GM19025 (cell line): Measurements from ENCODE around the gene COASY.
"Not testable (repeated sequence)": the region's sequence is repeated elsewhere in the genome, so short reads cannot be mapped to it uniquely, and the experiment has no call there.

Source experiments
- ATAC-seq: cut with Tn5 transposase; IDR thresholded peaks from one replicate; pipeline ENCODE4 v1.9.1; 2021; ENCODE audit warnings: mild to moderate bottlenecking, low read depth, moderate library complexity; ENCODE audit not compliant: unreplicated experiment

Gene COASY

DNA sequence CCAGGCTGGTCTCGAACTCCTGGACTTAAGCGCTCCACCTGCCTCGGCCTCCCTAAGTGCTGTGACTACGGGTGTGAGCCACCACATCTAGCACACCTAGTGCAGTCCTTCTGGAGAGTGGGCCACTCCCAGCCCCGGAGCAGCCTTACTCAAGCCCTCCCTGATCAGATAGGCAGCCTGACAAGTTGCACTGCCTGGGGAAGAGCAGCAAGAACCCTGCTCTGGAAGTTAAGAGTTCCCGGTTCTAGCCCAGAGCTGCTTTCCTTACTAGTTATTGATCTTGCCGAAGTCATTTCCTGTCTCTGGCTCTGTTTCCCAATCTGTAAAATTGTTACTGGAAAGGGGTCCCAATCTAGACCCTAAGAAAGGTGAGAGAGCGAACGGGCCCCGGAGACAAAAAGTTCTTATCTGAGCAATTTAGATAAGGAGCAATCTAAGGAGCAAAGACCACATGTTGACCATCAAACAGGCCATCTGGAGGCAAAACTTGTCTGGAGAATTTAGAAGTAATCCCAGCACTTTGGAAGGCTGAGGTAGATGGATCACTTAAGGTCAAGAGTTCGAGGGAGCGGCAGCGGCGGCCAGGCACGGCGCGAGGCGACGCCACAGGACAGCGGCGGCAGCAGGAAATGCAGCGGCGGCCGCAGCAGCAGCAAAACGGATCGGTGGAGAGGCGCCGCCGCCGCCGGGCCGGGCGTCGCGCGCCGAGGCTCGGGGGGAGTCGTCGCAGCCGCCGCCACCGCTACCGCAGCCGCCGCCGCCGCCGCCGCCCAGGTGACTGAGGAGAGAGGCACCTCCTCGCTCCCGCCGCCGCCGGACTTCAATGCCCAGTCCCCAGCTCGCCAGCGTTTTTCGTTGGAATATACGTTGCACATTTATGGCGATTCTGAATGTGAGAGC lies 30.2 kb upstream of the COASY start:
- ATAC-seq = no peak

DNA sequence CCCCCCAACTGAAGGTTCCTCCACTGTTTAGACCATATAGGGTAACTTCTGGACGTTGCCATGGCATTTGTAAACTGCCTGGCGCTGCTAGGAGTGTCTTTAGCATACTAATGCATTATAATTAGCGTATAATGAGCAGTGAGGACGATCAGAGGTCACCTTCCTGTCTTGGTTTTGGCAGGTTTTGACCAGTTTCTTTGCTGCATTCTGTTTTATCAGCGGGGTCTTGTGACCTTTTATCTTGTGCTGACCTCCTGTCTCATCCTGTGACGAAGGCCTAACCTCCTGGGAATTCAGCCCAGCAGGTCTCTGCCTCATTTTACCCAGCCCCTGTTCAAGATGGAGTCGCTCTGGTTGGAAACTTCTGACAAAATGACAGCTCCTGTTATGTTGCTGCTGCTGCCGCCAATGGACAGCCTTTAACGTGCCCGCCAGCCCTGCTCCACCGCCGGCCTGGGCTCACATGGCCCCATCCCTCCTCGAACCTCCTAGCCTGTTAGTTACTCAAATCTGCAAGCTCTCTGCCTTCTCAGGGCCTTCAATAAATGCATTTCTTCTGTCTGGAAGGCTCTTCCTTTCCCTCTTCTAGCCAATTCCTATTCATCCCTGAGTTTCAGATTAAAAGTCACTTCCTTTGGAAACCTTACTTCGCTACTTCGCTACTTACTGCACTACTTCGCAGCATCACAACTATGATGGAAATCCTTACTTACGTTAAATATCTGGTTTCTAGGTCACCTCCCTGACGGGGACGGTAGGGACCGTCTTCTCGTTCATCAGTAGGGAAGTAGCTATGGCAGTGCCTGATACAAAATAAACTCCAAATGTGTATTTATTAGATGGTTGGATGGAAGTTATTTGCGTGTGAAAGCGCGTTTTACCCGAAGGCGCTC lies 26.5 kb upstream of the COASY start:
- no peak for ATAC-seq

DNA sequence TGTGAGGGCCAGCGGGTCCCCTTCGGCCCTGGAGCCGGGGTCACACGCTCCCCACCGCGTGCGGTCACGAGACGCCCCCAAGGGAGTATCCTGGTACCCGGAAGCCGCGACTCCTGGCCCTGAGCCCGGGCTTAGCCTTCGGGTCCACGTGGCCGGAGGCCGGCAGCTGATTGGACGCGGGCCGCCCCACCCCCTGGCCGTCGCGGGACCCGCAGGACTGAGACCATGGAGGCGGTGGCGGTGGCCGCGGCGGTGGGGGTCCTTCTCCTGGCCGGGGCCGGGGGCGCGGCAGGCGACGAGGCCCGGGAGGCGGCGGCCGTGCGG lies 25.9 kb upstream of the COASY start, which contains the start of gene NAGLU:
TSS of gene NAGLU (plus strand) at position 194 of the 324 bp plus-strand sequence. CDS start at position 226, 32 bp downstream.
- peak; percentile 82 for ATAC-seq

DNA sequence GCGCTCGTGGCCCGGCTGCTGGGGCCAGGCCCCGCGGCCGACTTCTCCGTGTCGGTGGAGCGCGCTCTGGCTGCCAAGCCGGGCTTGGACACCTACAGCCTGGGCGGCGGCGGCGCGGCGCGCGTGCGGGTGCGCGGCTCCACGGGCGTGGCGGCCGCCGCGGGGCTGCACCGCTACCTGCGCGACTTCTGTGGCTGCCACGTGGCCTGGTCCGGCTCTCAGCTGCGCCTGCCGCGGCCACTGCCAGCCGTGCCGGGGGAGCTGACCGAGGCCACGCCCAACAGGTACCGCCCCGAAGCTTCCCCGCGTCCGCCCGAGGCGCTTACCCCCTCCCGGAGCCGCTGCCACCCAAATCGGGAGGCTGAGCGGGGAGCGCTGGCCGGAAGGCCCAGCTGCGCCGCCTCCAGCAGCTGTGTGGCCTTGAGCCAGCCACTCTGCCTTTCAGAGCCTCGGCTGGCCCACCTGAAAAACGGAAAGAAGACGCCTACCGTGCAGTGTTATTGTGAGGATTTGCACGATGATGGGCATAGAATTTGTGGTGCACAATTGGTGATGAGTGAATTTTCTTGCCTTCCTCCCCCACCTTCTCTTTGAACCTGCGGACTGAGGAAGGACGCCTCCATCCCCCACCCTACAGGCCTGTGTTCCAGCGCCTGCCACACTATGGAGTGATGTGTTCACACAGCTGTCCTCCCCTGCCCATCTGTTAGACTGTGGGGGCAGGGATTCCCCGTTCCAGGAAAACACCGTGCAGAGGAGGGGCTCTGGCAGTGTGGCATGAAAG lies 25.4 kb upstream of the COASY start:
- ATAC-seq = peak; percentile 63

DNA sequence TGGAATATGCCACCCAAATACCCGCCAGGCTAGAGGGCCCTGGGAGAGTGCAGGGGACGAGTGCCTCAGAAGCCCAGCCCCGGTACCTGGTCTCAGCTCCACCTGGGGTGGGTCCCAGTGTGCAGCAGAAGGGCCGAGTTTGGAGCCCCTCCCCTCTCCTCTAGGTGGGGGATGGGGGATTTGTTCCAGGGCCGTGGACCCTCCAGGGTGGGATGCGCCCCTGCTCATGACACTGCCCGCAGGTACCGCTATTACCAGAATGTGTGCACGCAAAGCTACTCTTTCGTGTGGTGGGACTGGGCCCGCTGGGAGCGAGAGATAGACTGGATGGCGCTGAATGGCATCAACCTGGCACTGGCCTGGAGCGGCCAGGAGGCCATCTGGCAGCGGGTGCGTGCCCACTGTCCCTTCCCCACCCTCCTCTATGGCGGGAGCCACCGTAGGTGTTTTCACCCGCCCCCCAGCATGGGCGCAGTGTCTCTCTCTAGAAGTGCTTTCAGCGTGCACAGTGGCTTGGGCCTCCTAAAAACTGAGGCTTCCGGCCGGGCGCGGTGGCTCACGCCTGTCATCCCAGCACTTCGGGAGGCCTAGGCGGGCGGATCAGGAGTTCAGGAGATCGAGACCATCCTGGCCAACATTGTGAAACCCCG lies 24.7 kb upstream of the COASY start:
- ATAC-seq = no peak

DNA sequence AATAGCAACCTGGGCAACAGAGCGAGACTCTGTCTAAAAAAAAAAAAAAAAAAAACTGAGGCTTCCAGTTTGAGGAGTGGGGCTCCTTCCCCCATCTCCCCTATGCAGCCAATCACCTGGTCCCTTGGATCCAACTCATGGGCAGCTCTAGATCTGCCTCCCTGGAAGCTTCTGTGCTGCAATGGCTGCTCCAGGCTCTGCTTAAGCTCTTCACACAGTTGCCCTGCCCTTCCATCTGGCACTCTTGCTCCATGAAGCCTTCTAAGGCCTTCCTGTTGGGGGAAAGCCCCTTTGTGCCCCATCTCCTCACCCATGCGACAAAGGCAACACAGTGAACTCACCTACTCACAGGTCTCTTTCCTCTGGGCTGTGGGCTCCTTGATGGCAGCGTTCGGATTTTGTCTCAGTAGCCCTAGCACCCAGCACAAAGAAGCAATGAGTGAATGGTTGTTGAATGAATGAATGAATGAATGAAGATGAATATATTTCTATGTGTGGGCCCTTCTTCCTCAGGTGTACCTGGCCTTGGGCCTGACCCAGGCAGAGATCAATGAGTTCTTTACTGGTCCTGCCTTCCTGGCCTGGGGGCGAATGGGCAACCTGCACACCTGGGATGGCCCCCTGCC lies 24.0 kb upstream of the COASY start:
- ATAC-seq = no peak

DNA sequence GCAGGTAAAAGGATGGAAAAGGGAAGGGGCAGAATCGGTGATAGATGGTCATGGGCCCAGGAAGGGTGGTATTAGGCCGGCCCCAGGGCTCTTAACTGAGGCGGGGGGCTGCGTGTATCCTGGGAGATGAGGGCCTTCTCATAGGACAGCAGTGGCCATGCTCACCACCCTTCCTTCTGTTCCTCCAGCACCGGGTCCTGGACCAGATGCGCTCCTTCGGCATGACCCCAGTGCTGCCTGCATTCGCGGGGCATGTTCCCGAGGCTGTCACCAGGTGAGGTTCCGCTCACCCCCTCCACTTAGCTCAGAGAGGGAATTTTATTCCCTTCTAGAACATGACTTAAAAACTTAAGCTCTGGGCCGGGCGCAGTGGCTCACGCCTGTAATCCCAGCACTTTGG lies 23.5 kb upstream of the COASY start:
- ATAC-seq = no peak

DNA sequence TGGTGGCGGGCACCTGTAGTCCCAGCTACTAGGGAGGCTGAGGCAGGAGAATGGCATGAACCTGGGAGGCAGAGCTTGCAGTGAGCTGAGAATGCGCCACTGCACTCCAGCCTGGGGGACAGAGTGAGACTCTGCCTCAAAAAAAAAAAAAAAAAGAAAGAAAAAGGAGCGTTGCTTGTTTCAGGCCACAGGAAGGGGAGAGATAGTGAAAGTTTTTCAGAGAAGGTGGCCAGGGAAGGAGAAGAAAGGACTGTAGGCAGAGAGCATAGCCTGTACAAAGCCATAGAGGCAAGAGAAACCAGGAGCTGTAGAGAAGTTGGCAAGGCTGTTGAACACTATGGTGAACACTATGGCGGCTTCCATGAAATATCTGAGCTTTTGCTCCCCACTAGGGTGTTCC lies 21.4 kb upstream of the COASY start:
- not testable (repeated sequence) for ATAC-seq

DNA sequence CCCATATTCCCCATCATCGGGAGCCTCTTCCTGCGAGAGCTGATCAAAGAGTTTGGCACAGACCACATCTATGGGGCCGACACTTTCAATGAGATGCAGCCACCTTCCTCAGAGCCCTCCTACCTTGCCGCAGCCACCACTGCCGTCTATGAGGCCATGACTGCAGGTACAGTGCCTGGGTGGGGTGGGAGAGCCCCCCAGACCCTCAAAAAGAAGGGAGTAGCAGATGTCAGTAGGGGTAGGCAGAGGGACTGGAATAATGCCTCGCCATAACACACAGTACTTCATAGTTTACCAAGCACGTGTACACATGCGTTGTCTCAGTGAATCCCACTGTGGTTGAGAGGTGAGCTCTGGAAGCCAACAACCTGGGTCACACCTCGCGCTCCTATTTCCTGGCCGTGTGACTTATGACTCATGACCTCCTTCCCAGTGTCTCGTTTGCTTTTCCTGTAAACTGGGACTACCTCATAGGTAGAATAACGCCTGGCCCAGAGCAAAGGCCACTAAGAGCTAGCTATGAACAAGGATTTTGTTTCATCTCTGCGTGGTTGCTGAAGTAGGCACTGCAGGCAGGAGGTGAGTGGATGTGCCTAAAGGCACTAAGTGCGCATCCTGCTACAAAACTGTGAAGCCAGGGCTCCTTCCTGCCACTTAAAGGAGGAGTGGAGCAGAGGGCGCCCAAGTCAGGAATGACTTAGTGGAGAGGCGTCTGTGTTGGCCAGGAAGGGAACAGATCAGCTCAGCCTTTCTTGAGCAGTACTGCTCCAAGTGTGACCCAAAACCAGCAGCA lies 20.7 kb upstream of the COASY start:
- no peak for ATAC-seq

DNA sequence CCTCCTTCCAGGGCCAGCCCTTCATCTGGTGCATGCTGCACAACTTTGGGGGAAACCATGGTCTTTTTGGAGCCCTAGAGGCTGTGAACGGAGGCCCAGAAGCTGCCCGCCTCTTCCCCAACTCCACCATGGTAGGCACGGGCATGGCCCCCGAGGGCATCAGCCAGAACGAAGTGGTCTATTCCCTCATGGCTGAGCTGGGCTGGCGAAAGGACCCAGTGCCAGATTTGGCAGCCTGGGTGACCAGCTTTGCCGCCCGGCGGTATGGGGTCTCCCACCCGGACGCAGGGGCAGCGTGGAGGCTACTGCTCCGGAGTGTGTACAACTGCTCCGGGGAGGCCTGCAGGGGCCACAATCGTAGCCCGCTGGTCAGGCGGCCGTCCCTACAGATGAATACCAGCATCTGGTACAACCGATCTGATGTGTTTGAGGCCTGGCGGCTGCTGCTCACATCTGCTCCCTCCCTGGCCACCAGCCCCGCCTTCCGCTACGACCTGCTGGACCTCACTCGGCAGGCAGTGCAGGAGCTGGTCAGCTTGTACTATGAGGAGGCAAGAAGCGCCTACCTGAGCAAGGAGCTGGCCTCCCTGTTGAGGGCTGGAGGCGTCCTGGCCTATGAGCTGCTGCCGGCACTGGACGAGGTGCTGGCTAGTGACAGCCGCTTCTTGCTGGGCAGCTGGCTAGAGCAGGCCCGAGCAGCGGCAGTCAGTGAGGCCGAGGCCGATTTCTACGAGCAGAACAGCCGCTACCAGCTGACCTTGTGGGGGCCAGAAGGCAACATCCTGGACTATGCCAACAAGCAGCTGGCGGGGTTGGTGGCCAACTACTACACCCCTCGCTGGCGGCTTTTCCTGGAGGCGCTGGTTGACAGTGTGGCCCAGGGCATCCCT lies 18.5 kb upstream of the COASY start:
- ATAC-seq = no peak

DNA sequence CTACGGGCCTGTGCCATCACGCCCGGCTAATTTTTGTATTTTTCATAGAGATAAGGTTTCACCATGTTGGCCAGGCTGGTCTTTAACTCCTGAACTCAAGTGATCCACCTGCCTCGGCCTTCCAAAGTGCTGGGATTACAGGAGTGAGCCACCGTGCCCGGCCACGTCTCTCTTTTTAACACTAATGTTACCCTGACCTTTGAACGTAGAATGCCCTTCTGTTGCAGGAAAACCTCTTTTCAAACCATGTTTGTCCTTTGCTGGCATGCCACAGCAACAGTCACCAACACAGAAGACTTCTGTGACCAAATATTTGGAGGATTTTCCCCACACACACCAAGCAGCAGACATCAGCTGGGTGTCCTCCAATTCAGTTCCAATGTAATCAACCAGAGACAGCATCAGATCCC lies 17.1 kb upstream of the COASY start:
- no peak for ATAC-seq

DNA sequence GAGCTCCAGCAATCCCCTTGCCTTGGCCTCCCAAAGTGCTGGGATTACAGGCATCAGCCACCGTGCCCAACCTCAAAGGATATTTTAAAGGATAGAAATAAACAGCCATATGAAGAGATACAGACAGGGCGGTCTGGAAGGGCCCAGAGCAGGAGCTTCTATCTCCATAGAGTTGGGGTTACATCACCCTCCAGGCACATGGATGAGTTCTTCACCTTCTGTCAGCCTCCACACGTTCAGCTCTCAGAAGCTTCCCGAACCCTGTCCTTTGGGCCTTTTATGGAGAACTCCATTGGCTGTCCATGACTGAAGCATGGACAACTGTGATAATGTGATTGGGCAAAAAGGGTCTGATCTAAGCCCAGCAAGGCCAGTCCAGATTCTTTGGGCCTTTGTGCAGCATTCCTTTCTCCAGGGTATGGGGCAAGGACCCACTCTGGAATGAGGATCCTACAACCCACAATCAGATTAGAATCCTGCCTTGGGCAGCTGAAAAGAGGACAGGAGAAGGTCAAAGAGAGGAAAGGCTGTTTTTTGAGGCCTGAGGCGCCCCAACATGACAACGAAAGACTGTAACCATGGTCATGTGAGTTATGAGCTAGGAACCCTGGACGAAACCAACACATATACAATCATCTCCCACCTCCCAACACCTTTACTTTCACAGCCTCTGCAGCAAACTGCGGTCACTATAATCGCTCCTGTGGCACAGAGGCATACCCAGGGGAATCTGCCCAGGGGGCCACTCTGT lies 16.0 kb upstream of the COASY start:
- not testable (repeated sequence) for ATAC-seq

DNA sequence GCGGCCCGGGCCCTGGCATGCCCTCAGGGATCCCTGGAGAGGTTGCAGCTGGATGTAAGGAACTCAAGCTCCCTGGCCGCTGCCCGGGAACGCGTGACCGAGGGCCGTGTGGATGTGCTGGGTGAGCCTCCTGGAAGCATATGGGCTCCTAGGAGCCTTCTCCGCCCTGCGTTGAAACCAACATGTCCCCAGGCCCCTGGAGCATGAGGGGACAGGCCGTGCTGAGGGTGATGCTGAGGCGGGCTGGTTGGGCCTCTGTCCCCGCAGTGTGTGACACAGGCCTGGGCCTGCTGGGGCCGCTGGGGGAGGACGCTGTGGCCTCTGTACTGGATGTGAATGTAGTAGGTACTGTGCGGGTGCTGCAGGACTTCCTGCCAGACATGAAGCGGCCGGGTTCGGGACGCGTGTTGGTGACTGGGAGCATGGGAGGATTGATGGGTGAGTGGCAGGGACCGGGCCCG lies 14.9 kb upstream of the COASY start:
- ATAC-seq = no peak

DNA sequence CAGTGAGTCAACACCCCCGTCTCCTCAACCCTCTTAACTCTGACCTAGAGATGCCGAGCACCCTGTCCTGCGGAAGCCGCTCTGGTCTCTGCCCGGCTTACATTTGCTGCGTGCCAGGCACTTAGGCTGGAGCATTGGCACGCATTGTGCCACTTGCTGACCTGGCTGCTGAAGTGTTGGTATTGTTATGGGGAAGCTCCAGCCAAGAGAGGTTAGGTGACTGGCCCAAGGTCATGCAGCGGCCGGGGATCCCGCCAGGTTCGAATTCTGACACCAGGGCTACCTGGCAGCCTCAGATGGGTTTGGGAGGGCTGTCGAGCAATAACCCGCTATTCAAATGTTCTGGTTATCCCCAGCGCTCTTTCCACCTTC lies 14.3 kb upstream of the COASY start:
- ATAC-seq = no peak

DNA sequence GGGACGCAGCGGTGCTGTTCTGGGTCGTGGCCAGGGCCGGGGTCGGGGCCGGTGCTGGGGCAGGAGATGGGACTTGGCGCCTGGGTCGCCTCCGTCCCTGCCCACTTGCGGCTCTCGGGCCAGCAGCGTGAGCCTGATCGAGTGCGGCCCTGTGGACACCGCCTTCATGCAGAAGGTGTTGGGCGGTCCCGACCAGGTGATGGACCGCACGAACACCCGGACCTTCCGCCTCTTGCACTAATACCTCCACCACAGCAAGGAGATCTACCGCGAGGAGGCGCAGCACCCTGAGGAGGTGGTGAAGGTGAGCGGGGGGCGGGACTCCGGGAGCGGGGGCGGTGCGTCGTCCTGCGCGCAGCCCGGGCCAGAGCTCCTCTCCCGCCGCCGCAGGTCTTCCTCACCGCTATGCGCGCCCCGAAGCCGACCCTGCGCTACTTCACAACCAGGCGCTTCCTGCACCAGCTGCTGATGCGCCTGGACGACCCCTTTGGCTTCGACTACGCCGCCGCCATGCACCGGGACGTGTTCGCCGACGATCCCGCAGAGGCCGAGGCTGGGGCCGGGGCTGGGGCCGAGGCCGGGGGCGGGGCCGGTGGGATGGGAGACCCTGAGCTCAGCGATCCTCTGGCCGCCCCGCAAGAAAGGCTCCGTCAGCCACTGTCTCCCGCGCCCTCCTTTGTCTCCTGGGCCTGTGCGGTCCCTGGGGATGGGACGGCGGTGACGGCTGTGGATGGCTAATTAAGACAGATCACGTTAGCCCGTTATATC lies 13.7 kb upstream of the COASY start:
- ATAC-seq = peak; percentile 69

DNA sequence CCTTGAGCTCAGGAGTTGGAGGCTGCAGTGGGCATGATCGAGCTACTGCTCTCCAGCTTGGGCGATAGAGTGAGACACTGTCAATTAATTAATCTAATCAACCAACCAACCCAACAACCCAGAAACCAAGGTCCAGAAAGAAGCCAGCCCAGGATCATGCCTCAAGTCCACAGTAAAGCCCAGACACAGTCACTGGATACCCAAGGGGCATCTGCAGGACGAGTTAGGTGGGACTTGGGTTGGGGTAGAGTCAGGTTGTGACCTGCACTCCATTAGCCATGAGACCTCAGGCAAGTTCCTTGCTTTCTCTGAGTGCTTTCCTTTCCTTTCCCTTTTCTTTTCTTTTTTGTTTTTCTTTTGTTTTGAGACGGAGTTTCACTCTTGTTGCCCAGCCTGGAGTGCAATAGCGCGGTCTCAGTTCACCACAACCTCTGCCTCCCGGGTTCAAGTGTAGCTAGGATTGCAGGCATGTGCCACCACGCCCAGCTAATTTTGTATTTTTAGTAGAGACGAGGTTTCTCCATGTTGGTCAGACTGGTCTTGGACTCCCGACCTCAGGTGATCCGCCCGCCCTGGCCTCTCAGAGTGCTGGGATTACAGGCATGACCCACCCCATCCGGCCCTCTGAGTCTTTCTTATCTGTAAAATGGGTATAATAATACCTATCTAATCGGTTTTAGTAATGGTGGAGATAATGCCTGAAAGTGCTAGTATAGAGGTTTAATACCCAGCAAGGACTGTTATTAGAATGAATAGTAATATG lies 12.8 kb upstream of the COASY start:
- no peak for ATAC-seq
